ENCODE data around the gene CCDC142.

DNA sequence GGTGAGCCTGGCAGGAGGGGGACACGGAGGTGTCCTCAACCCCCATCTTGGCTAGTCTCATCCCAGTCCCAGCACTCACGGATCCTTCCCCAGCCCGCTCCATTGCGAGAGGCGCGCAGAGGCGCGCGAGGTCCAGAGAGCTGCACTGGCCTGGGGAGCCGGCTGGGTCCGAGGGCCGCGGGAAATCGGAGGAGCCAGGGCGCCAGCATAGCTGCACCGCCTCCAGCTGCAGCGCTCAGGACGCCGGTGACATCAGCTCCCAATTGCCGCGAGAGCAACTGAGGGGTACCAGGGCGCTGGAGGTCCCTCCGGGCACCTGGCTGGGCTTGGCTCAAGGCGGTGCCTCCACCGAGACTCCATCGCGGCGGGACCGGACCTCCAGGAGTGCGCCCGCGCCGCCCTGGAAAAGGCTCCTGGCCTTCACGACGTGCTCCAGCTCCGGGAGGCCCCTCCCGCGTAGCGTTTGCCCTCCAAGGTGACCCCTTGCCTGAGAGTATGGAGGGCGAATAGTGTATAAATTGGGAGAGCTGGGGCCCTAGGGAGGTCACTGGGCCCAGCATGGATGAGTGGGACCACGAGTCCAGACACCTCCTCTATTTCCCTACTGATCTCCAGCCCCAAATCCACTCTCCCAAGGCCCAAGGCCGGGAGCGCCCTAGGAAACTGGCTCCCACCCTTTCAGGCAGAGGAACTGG, 46.5 kb downstream of the CCDC142 start:
- TF ChIP-seq, protein P1, sequence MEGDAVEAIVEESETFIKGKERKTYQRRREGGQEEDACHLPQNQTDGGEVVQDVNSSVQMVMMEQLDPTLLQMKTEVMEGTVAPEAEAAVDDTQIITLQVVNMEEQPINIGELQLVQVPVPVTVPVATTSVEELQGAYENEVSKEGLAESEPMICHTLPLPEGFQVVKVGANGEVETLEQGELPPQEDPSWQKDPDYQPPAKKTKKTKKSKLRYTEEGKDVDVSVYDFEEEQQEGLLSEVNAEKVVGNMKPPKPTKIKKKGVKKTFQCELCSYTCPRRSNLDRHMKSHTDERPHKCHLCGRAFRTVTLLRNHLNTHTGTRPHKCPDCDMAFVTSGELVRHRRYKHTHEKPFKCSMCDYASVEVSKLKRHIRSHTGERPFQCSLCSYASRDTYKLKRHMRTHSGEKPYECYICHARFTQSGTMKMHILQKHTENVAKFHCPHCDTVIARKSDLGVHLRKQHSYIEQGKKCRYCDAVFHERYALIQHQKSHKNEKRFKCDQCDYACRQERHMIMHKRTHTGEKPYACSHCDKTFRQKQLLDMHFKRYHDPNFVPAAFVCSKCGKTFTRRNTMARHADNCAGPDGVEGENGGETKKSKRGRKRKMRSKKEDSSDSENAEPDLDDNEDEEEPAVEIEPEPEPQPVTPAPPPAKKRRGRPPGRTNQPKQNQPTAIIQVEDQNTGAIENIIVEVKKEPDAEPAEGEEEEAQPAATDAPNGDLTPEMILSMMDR (IDR thresholded peaks at IDR 0.05): no peak
- TF ChIP-seq EZH2 (IDR thresholded peaks at IDR 0.05; ENCODE audit: borderline replicate concordance, insufficient read depth, low read depth, low read length, poor library complexity, severe bottlenecking): no peak
